ENCODE results near the gene SPRY1. TPM values are rescaled to one million over a fixed set of nuclear protein-coding genes. Genes with fewer than 3 reads are reported as not detected.
A peak's percentile ranks its signal among the peaks of the same experiment; 100 is the strongest.

SPRY1 gene
- total RNA-seq, 6 experiments from 2014 or later, result 9.3 to 16.1 (median 14.3) TPM

GRCh38 chr4:123352966-123353365 is 43.6 kb upstream of the SPRY1 start:
- WGBS (ENCODE audit: insufficient coverage, low coverage, low lambda C conversion rate, missing lambda C conversion rate), result 83% methylated on average over 1 of the region's 1 CpG
- H3K27ac ChIP-seq, result no peak overlapping the region
- DNase-seq, result no peak
- no peak overlapping the region for H3K4me3 ChIP-seq
- ATAC-seq, result no peak
- no peaks in the 10 kb centered on the region for H3K27me3 ChIP-seq
- TF ChIP-seq CTCF (IDR thresholded peaks at IDR 0.05) (no peak), POLR2A (IDR thresholded peaks at IDR 0.05) (no peak)
- no peaks in the 10 kb centered on the region for H3K9me3 ChIP-seq
- peaks cover 0 to 7% (median 0%) of the 10 kb centered on the region in 4 donors for H3K4me1 ChIP-seq
- intact Hi-C loops (cut with DNase I), result no loop called here
- no peaks in the 10 kb centered on the region for H3K36me3 ChIP-seq

- Histone ChIP-seq H3K4me3 (no peak overlapping the region), H3K27me3 (no peaks in the 10 kb centered on the region), H3K4me1 (peaks cover 0 to 7% (median 0%) of the 10 kb centered on the region in 4 donors), H3K27ac (no peak overlapping the region), H3K36me3 (no peaks in the 10 kb centered on the region), H3K9me3 (no peaks in the 10 kb centered on the region)
- intact Hi-C loops (cut with DNase I), result no loop called here
- DNase-seq (no peak), ATAC-seq (no peak)
- TF ChIP-seq POLR2A (IDR thresholded peaks at IDR 0.05), result no peak
- no peak for TF ChIP-seq CTCF (IDR thresholded peaks at IDR 0.05)
- WGBS (ENCODE audit: insufficient coverage, low coverage, low lambda C conversion rate, missing lambda C conversion rate), result 83% methylated on average over 6 of the region's 6 CpGs
These were observed 42.9 kb upstream of the SPRY1 start for GRCh38 chr4:123353656-123354055.

DNA sequence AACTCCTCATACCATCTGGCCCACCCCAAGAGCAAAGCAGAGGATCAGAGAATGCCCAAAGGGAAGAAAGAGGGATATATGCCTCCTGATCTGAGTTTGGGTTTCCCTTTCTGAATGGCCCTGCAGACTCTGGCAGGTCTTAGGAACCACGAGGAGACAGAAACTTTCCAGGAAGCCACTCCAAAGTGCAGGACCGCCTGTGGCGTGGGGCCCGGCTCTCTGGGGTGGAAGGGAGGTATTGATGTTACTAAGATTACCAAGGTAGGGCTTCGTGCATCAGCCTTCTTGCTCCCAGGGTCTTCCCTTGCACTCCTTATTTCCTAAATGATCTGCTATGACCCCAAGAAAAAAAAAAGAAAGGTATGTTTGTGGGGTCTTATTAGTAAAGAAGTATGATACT is 41.9 kb upstream of the SPRY1 start:
- Histone ChIP-seq H3K4me3 (no peak overlapping the region), H3K27me3 (no peaks in the 10 kb centered on the region), H3K27ac (no peak overlapping the region), H3K4me1 (peaks cover 0 to 7% (median 0%) of the 10 kb centered on the region in 4 donors), H3K36me3 (no peaks in the 10 kb centered on the region), H3K9me3 (no peaks in the 10 kb centered on the region)
- no peak for TF ChIP-seq CTCF (IDR thresholded peaks at IDR 0.05)
- intact Hi-C loops (cut with DNase I), result no loop called here
- ATAC-seq (no peak), DNase-seq (no peak)
- WGBS (ENCODE audit: insufficient coverage, low coverage, low lambda C conversion rate, missing lambda C conversion rate), result 72% methylated on average over 5 of the region's 5 CpGs

- H3K4me1 ChIP-seq, result peaks cover 0 to 7% (median 0%) of the 10 kb centered on the region in 4 donors
- intact Hi-C loops (cut with DNase I), result no loop called here
- H3K9me3 ChIP-seq, result no peaks in the 10 kb centered on the region
- no peaks in the 10 kb centered on the region for H3K27me3 ChIP-seq
- no peak overlapping the region for H3K4me3 ChIP-seq
- ATAC-seq (peak in 1 of 4 donors; percentile 18), DNase-seq (no peak)
- TF ChIP-seq CTCF (IDR thresholded peaks at IDR 0.05) (no peak), POLR2A (IDR thresholded peaks at IDR 0.05) (no peak)
- 71% methylated on average over 7 of the region's 7 CpGs for WGBS (ENCODE audit: insufficient coverage, low coverage, low lambda C conversion rate, missing lambda C conversion rate)
- no peaks in the 10 kb centered on the region for H3K36me3 ChIP-seq
- H3K27ac ChIP-seq, result no peak overlapping the region
These were observed 39.7 kb upstream of the SPRY1 start for GRCh38 chr4:123356921-123357320.
